Stimulated activated naive CD8-positive, alpha-beta T cell treated with anti-CD3 and anti-CD28 coated beads, Interleukin-15, amount 100 ng/mL, for 72 hours (primary cell): ENCODE data around the gene SMCHD1.
A peak's percentile ranks its signal among the peaks of the same experiment; 100 is the strongest.
"Not testable (repeated sequence)": the region's sequence is repeated elsewhere in the genome, so short reads cannot be mapped to it uniquely, and the experiment has no call there.

Experiments
- ATAC-seq: fragments of 150-1000 bp; cut with Tn5 transposase; 2 replicates; pipeline ENCODE4 v1.10.0; 2021; ENCODE audit warnings: mild to moderate bottlenecking, moderate library complexity
- DNase-seq, 2 donors: peaks; one replicate each; pipeline ENCODE4 v3.0.0; 2021 to 2022
- H3K27ac Mint-ChIP-seq, 2 donors: one replicate each; pipeline ENCODE4 v1.8.0; 2022; ENCODE audit warnings: mild to moderate bottlenecking in 2 of 2, mixed read lengths in 2 of 2, moderate library complexity in 2 of 2
- H3K27me3 Mint-ChIP-seq: one replicate; pipeline ENCODE4 v1.8.0; 2022; ENCODE audit warnings: mixed read lengths
- H3K4me1 Mint-ChIP-seq: one replicate; pipeline ENCODE4 v1.8.0; 2022; ENCODE audit warnings: mild to moderate bottlenecking, mixed read lengths
- H3K4me3 Mint-ChIP-seq, 2 donors: one replicate each; pipeline ENCODE4 v1.8.0; 2022; ENCODE audit warnings: mild to moderate bottlenecking in 2 of 2, mixed read lengths in 2 of 2, moderate library complexity in 1 of 2
- H3K9me3 Mint-ChIP-seq, 2 donors: one replicate each; pipeline ENCODE4 v1.8.0; 2022; ENCODE audit warnings: mixed read lengths in 2 of 2

The SMCHD1 gene

GRCh38 chr18:2653467-2653866 is 2.1 kb upstream of the SMCHD1 start:
- H3K27me3 Mint-ChIP-seq: no peaks in the 10 kb centered on the region
- H3K27ac Mint-ChIP-seq: no peak overlapping the region
- DNase-seq: no peak
- H3K4me1 Mint-ChIP-seq: peaks cover 19% of the 10 kb centered on the region
- no peaks in the 10 kb centered on the region for H3K9me3 Mint-ChIP-seq
- no peak for ATAC-seq
- no peak overlapping the region for H3K4me3 Mint-ChIP-seq

GRCh38 chr18:2654169-2654927 is 1.2 kb upstream of the SMCHD1 start:
- peaks cover 25% of the 10 kb centered on the region for H3K4me1 Mint-ChIP-seq
- peak overlapping the region; percentile 97 to 98 for H3K27ac Mint-ChIP-seq
- no peaks in the 10 kb centered on the region for H3K9me3 Mint-ChIP-seq
- H3K4me3 Mint-ChIP-seq: peak overlapping the region; percentile 83 to 95
- ATAC-seq: no peak
- no peak for DNase-seq
- H3K27me3 Mint-ChIP-seq: no peaks in the 10 kb centered on the region

- H3K27ac Mint-ChIP-seq: peak overlapping the region; percentile 97 to 98
- H3K4me1 Mint-ChIP-seq: peaks cover 30% of the 10 kb centered on the region
- H3K4me3 Mint-ChIP-seq: peak overlapping the region; percentile 83 to 95
- ATAC-seq: peak; percentile 34
- no peaks in the 10 kb centered on the region for H3K27me3 Mint-ChIP-seq
- H3K9me3 Mint-ChIP-seq: no peaks in the 10 kb centered on the region
- no peak for DNase-seq
Observed at GRCh38 chr18:2654928-2655177, 673 bp upstream of the SMCHD1 start.

- ATAC-seq: peak; percentile 55
- DNase-seq: no peak
- Mint-ChIP-seq H3K27ac (peak overlapping the region; percentile 96 to 99), H3K4me1 (peaks cover 34% of the 10 kb centered on the region), H3K27me3 (no peaks in the 10 kb centered on the region), H3K4me3 (peak overlapping the region; percentile 83 to 95), H3K9me3 (no peaks in the 10 kb centered on the region)
Observed at GRCh38 chr18:2655954-2656236, 369 bp downstream of the SMCHD1 start.

- DNase-seq (peak in 1 of 2 donors; percentile 56), ATAC-seq (peak; percentile 26)
- no peaks in the 10 kb centered on the region for H3K27me3 Mint-ChIP-seq
- peak overlapping the region; percentile 96 to 99 for H3K27ac Mint-ChIP-seq
- H3K4me3 Mint-ChIP-seq: peak overlapping the region; percentile 83 to 95
- H3K9me3 Mint-ChIP-seq: no peaks in the 10 kb centered on the region
- H3K4me1 Mint-ChIP-seq: peaks cover 39% of the 10 kb centered on the region
Observed at GRCh38 chr18:2656237-2656980, 883 bp downstream of the SMCHD1 start.

- Mint-ChIP-seq H3K9me3 (no peaks in the 10 kb centered on the region), H3K4me1 (peaks cover 43% of the 10 kb centered on the region), H3K27ac (peak overlapping the region; percentile 96 to 99), H3K27me3 (no peaks in the 10 kb centered on the region), H3K4me3 (peak overlapping the region; percentile 83 to 95)
- DNase-seq (no peak), ATAC-seq (no peak)
Observed at GRCh38 chr18:2656981-2657512, 1.5 kb downstream of the SMCHD1 start.

- H3K9me3 Mint-ChIP-seq: no peaks in the 10 kb centered on the region
- DNase-seq (no peak), ATAC-seq (no peak)
- H3K27me3 Mint-ChIP-seq: no peaks in the 10 kb centered on the region
- peak overlapping the region; percentile 83 to 88 for H3K4me3 Mint-ChIP-seq
- H3K4me1 Mint-ChIP-seq: peaks cover 51% of the 10 kb centered on the region
- H3K27ac Mint-ChIP-seq: peak overlapping the region; percentile 96 to 97
Observed at GRCh38 chr18:2657788-2658458, 2.4 kb downstream of the SMCHD1 start.

GRCh38 chr18:2660849-2661248 is 5.3 kb downstream of the SMCHD1 start:
- H3K27ac Mint-ChIP-seq, DNase-seq, H3K27me3 Mint-ChIP-seq, ATAC-seq, H3K9me3 Mint-ChIP-seq: not testable (repeated sequence)
- Mint-ChIP-seq H3K4me1 (peaks cover 67% of the 10 kb centered on the region), H3K4me3 (peak overlapping the region in 1 of 2 donors; percentile 17)

GRCh38 chr18:2662288-2662687 is 6.8 kb downstream of the SMCHD1 start:
- peak overlapping the region in 1 of 2 donors; percentile 54 for H3K27ac Mint-ChIP-seq
- H3K4me1 Mint-ChIP-seq: peaks cover 73% of the 10 kb centered on the region
- not testable (repeated sequence) for H3K4me3 Mint-ChIP-seq, H3K27me3 Mint-ChIP-seq, H3K9me3 Mint-ChIP-seq, DNase-seq, ATAC-seq

GRCh38 chr18:2662990-2663389 is 7.5 kb downstream of the SMCHD1 start:
- H3K4me1 Mint-ChIP-seq: peaks cover 70% of the 10 kb centered on the region
- DNase-seq (no peak), ATAC-seq (no peak)
- H3K4me3 Mint-ChIP-seq: peak overlapping the region in 1 of 2 donors; percentile 65
- peak overlapping the region in 1 of 2 donors; percentile 84 for H3K27ac Mint-ChIP-seq
- H3K9me3 Mint-ChIP-seq: no peaks in the 10 kb centered on the region
- H3K27me3 Mint-ChIP-seq: no peaks in the 10 kb centered on the region

GRCh38 chr18:2672410-2672809 is 16.9 kb downstream of the SMCHD1 start:
- H3K9me3 Mint-ChIP-seq: no peaks in the 10 kb centered on the region

GRCh38 chr18:2672872-2673271 is 17.3 kb downstream of the SMCHD1 start:
- no peak overlapping the region for H3K4me3 Mint-ChIP-seq
- peak overlapping the region in 1 of 2 donors; percentile 54 for H3K27ac Mint-ChIP-seq
- ATAC-seq (no peak), DNase-seq (no peak)
- H3K9me3 Mint-ChIP-seq: no peaks in the 10 kb centered on the region
- no peaks in the 10 kb centered on the region for H3K27me3 Mint-ChIP-seq
- peaks cover 61% of the 10 kb centered on the region for H3K4me1 Mint-ChIP-seq

More at GRCh38 chr18:2672410-2672809, 16.9 kb downstream of the SMCHD1 start:
- Mint-ChIP-seq H3K4me3 (no peak overlapping the region), H3K27me3 (no peaks in the 10 kb centered on the region), H3K27ac (no peak overlapping the region), H3K4me1 (peaks cover 58% of the 10 kb centered on the region)
- DNase-seq: no peak
- no peak for ATAC-seq

GRCh38 chr18:2678933-2679332 is 23.4 kb downstream of the SMCHD1 start:
- DNase-seq, H3K9me3 Mint-ChIP-seq, H3K27me3 Mint-ChIP-seq, H3K4me3 Mint-ChIP-seq, H3K27ac Mint-ChIP-seq, ATAC-seq: not testable (repeated sequence)
- H3K4me1 Mint-ChIP-seq: peaks cover 70% of the 10 kb centered on the region

GRCh38 chr18:2680216-2680792 is 24.8 kb downstream of the SMCHD1 start:
- no peak for DNase-seq
- peak overlapping the region; percentile 2 to 8 for H3K27ac Mint-ChIP-seq
- no peak overlapping the region for H3K4me3 Mint-ChIP-seq
- no peaks in the 10 kb centered on the region for H3K9me3 Mint-ChIP-seq
- no peaks in the 10 kb centered on the region for H3K27me3 Mint-ChIP-seq
- peak; percentile 43 for ATAC-seq
- H3K4me1 Mint-ChIP-seq: peaks cover 78% of the 10 kb centered on the region

- ATAC-seq (peak; percentile 61), DNase-seq (no peak)
- H3K27me3 Mint-ChIP-seq: no peaks in the 10 kb centered on the region
- H3K9me3 Mint-ChIP-seq: peaks cover 15 to 17% of the 10 kb centered on the region in 2 donors
- H3K27ac Mint-ChIP-seq: peak overlapping the region; percentile 56 to 67
- peak overlapping the region; percentile 48 to 56 for H3K4me3 Mint-ChIP-seq
- peaks cover 83% of the 10 kb centered on the region for H3K4me1 Mint-ChIP-seq
Observed at GRCh38 chr18:2681993-2682603, 26.6 kb downstream of the SMCHD1 start.
